H9 (cell line): ENCODE measurements around the gene IGSF5. TPM values are rescaled to one million over a fixed set of nuclear protein-coding genes. Genes with fewer than 3 reads are reported as not detected.

Experiments used
- DNase-seq: peaks from one replicate; pipeline ENCODE4 v3.0.0-alpha.2; 2017
- H2AFZ ChIP-seq: one replicate; pipeline ENCODE4 v1.6.1; 2013; ENCODE audit warnings: mild to moderate bottlenecking, low read length, control low read depth, moderate library complexity
- H2AK5ac ChIP-seq: 2 replicates; pipeline ENCODE4 v1.6.1; 2013; ENCODE audit warnings: low read length, control low read depth, mixed read lengths; ENCODE audit not compliant: insufficient read length
- H2BK120ac ChIP-seq: one replicate; pipeline ENCODE4 v1.6.1; 2013; ENCODE audit warnings: low read depth, mild to moderate bottlenecking, low read length, control low read depth, inconsistent platforms; ENCODE audit not compliant: poor library complexity, severe bottlenecking
- H2BK12ac ChIP-seq: 2 replicates; pipeline ENCODE4 v1.6.1; 2013; ENCODE audit warnings: low read length, control low read depth, mixed read lengths, low read depth; ENCODE audit not compliant: insufficient read length
- H2BK15ac ChIP-seq: 2 replicates; pipeline ENCODE4 v1.6.1; 2013; ENCODE audit warnings: low read depth, low read length, control low read depth
- H2BK20ac ChIP-seq: one replicate; pipeline ENCODE4 v1.6.1; 2013; ENCODE audit warnings: low read depth, mild to moderate bottlenecking, low read length, control low read depth, inconsistent platforms; ENCODE audit not compliant: poor library complexity, severe bottlenecking
- H2BK5ac ChIP-seq: 2 replicates; pipeline ENCODE4 v1.6.1; 2013; ENCODE audit warnings: low read length, control low read depth, mixed read lengths; ENCODE audit not compliant: insufficient read length
- H3K14ac ChIP-seq: 2 replicates; pipeline ENCODE4 v1.6.1; 2013; ENCODE audit warnings: low read length, control low read depth; ENCODE audit not compliant: insufficient read depth
- H3K18ac ChIP-seq: 2 replicates; pipeline ENCODE4 v1.6.1; 2013; ENCODE audit warnings: low read depth, mild to moderate bottlenecking, mixed read lengths, low read length, control low read depth; ENCODE audit not compliant: insufficient read length
- H3K23ac ChIP-seq: 2 replicates; pipeline ENCODE4 v1.6.1; 2013; ENCODE audit warnings: low read length, control low read depth, mixed read lengths, low read depth; ENCODE audit not compliant: insufficient read length
- H3K23me2 ChIP-seq: 2 replicates; pipeline ENCODE4 v1.6.1; 2013; ENCODE audit warnings: low read depth, mild to moderate bottlenecking, mixed read lengths, low read length, control low read depth; ENCODE audit not compliant: insufficient read length, poor library complexity, severe bottlenecking
- H3K27ac ChIP-seq: 2 replicates; pipeline ENCODE4 v1.5.1; 2013; ENCODE audit warnings: low read length, control low read depth, mixed read lengths, low read depth; ENCODE audit not compliant: insufficient read length
- H3K27me3 ChIP-seq: 2 replicates; pipeline ENCODE4 v1.6.1; 2013; ENCODE audit warnings: low read length, control low read depth, inconsistent platforms; ENCODE audit not compliant: insufficient read depth
- H3K4ac ChIP-seq: 2 replicates; pipeline ENCODE4 v1.6.1; 2013; ENCODE audit warnings: low read depth, mild to moderate bottlenecking, control low read depth, inconsistent platforms, low read length, moderate library complexity
- H3K4me1 ChIP-seq: 2 replicates; pipeline ENCODE4 v1.6.1; 2013; ENCODE audit warnings: low read length, control low read depth, inconsistent platforms; ENCODE audit not compliant: insufficient read depth
- H3K4me2 ChIP-seq: 2 replicates; pipeline ENCODE4 v1.6.1; 2013; ENCODE audit warnings: low read length, control low read depth, mixed read lengths; ENCODE audit not compliant: insufficient read length, insufficient read depth
- H3K56ac ChIP-seq: 2 replicates; pipeline ENCODE4 v1.6.1; 2013; ENCODE audit warnings: low read depth, mild to moderate bottlenecking, mixed read lengths, low read length, control low read depth; ENCODE audit not compliant: insufficient read length
- H3K79me1 ChIP-seq: 2 replicates; pipeline ENCODE4 v1.6.1; 2013; ENCODE audit warnings: low read depth, mild to moderate bottlenecking, moderate library complexity, low read length, control low read depth, inconsistent platforms; ENCODE audit not compliant: insufficient read depth, poor library complexity, severe bottlenecking
- H3K79me2 ChIP-seq: 2 replicates; pipeline ENCODE4 v1.6.1; 2013; ENCODE audit warnings: low read length, control low read depth, inconsistent platforms; ENCODE audit not compliant: insufficient read depth
- H3K9ac ChIP-seq: 2 replicates; pipeline ENCODE4 v1.6.1; 2013; ENCODE audit warnings: low read length, control low read depth, mixed read lengths; ENCODE audit not compliant: insufficient read length; ENCODE audit errors: extremely low read depth
- H3K9me3 ChIP-seq: one replicate; pipeline ENCODE4 v1.6.1; 2013; ENCODE audit warnings: low read depth, low read length, inconsistent platforms; ENCODE audit not compliant: control insufficient read depth
- H3T11ph ChIP-seq: one replicate; pipeline ENCODE4 v1.6.1; 2013; ENCODE audit warnings: mild to moderate bottlenecking, low read length, control low read depth, inconsistent platforms
- H4K20me1 ChIP-seq: one replicate; pipeline ENCODE4 v1.6.1; 2013; ENCODE audit not compliant: control insufficient read depth, insufficient read length, insufficient read depth
- H4K5ac ChIP-seq: 2 replicates; pipeline ENCODE4 v1.6.1; 2013; ENCODE audit warnings: low read depth, mild to moderate bottlenecking, mixed read lengths, low read length, control low read depth; ENCODE audit not compliant: insufficient read length
- H4K8ac ChIP-seq: replicated peaks from 2 replicates; pipeline ENCODE4 v1.6.1; 2013; ENCODE audit warnings: low read length, control low read depth, mixed read lengths, low read depth; ENCODE audit not compliant: insufficient read length
- H4K91ac ChIP-seq: 2 replicates; pipeline ENCODE4 v1.6.1; 2013; ENCODE audit warnings: low read depth, mild to moderate bottlenecking, moderate library complexity, mixed read lengths, low read length, control low read depth; ENCODE audit not compliant: insufficient read length
- H3K27ac Mint-ChIP-seq, 3 experiments: 2 replicates in 2 of 3; 3 replicates in 1 of 3; pipeline ENCODE4 v1.8.0; 2020 to 2021; ENCODE audit warnings: mixed read lengths in 3 of 3, mild to moderate bottlenecking in 1 of 3, moderate library complexity in 1 of 3
- H3K27me3 Mint-ChIP-seq: 2 replicates; pipeline ENCODE4 v1.8.0; 2021; ENCODE audit warnings: low read depth, mild to moderate bottlenecking, moderate library complexity, mixed read lengths
- H3K36me3 Mint-ChIP-seq, 3 experiments: 2 replicates in 2 of 3; 3 replicates in 1 of 3; pipeline ENCODE4 v1.8.0; 2020 to 2021; ENCODE audit warnings: low read depth in 3 of 3, mixed read lengths in 3 of 3; ENCODE audit not compliant: insufficient read depth in 1 of 3
- H3K4me1 Mint-ChIP-seq, 2 experiments: 2 replicates each; pipeline ENCODE4 v1.8.0; 2020; ENCODE audit warnings: mixed read lengths in 2 of 2
- H3K4me3 Mint-ChIP-seq, 2 experiments: 2 replicates in 1 of 2; 3 replicates in 1 of 2; pipeline ENCODE4 v1.8.0; 2020 to 2021; ENCODE audit warnings: mild to moderate bottlenecking in 2 of 2, mixed read lengths in 2 of 2, moderate library complexity in 1 of 2
- H3K9me3 Mint-ChIP-seq, 2 experiments: 2 replicates in 1 of 2; 3 replicates in 1 of 2; pipeline ENCODE4 v1.8.0; 2020; ENCODE audit warnings: mild to moderate bottlenecking in 2 of 2, mixed read lengths in 2 of 2, moderate library complexity in 1 of 2
- WGBS: extraction: QIAGEN DNeasy Blood & Tissue Kit; methylation state at CpG from one replicate; pipeline ENCODE4 v1.1.7; 2013; ENCODE audit warnings: missing lambda C conversion rate, low lambda C conversion rate, mixed read lengths; ENCODE audit not compliant: insufficient read length; ENCODE audit errors: extremely low coverage; 5-methylcytosine and 5-hydroxymethylcytosine counted together
- total RNA-seq: library from RNA; stranded (reverse); gene quantifications from 2 replicates; pipeline ENCODE4 v1.2.1, GENCODE V29; 2021
- TF ChIP-seq, protein P1 (sequence below): fragments of 200-600 bp; sonication (generic); conservative IDR thresholded peaks from 3 replicates; pipeline ENCODE4 v1.8.0; 2021; ENCODE audit warnings: antibody characterized with exemption, mild to moderate bottlenecking

Gene IGSF5
- total RNA-seq, 1 experiment from 2014 or later = 2.1 TPM

DNA sequence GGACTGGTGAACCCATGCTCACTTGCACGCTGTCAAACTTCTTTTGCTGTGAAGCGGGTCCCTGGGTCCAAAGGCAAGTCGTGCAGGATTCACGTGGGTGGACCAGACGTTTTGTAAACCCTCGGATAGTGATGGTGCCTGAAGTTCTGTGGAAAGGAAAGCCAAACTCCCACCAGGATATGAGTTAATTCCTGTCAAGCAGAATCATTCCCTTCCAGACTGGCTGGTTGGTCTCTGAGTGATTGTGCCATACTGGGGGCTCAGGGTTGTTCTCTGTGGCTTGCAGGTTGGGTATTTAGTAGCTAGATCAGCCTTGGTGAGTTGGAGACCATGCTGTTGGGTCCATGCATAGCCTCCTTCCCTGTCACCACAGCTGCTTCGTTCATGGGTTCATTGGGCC is 32.7 kb upstream of the IGSF5 start:
- Histone ChIP-seq H3T11ph (no peak overlapping the region), H3K79me1 (no peaks in the 10 kb centered on the region), H2BK12ac (no peak overlapping the region), H3K14ac (no peak overlapping the region), H3K18ac (no peak overlapping the region), H3K4me2 (no peak overlapping the region), H2BK20ac (no peak overlapping the region), H2AK5ac (no peak overlapping the region), H2BK5ac (no peak overlapping the region), H3K23ac (no peak overlapping the region), H3K79me2 (no peaks in the 10 kb centered on the region), H4K5ac (no peak overlapping the region), H3K4me1 (peaks cover 4% of the 10 kb centered on the region), H4K20me1 (no peaks in the 10 kb centered on the region), H2AFZ (no peak overlapping the region), H2BK120ac (no peak overlapping the region), H3K4ac (no peak overlapping the region), H3K9me3 (no peaks in the 10 kb centered on the region), H4K91ac (no peak overlapping the region), H2BK15ac (no peak overlapping the region), H3K9ac (no peak overlapping the region), H4K8ac (no peak overlapping the region), H3K27me3 (no peaks in the 10 kb centered on the region), H3K23me2 (no peaks in the 10 kb centered on the region), H3K27ac (no peak overlapping the region), H3K56ac (no peak overlapping the region)
- no peak overlapping the region; a peak in 1 of 7 replicates for H3K27ac Mint-ChIP-seq
- no peaks in the 10 kb centered on the region; a peak in 1 of 5 replicates for H3K9me3 Mint-ChIP-seq
- DNase-seq = no peak
- no peak overlapping the region for H3K4me3 Mint-ChIP-seq
- TF ChIP-seq, protein P1, sequence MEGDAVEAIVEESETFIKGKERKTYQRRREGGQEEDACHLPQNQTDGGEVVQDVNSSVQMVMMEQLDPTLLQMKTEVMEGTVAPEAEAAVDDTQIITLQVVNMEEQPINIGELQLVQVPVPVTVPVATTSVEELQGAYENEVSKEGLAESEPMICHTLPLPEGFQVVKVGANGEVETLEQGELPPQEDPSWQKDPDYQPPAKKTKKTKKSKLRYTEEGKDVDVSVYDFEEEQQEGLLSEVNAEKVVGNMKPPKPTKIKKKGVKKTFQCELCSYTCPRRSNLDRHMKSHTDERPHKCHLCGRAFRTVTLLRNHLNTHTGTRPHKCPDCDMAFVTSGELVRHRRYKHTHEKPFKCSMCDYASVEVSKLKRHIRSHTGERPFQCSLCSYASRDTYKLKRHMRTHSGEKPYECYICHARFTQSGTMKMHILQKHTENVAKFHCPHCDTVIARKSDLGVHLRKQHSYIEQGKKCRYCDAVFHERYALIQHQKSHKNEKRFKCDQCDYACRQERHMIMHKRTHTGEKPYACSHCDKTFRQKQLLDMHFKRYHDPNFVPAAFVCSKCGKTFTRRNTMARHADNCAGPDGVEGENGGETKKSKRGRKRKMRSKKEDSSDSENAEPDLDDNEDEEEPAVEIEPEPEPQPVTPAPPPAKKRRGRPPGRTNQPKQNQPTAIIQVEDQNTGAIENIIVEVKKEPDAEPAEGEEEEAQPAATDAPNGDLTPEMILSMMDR = no peak
- H3K27me3 Mint-ChIP-seq = no peaks in the 10 kb centered on the region
- peaks cover 20 to 36% of the 10 kb centered on the region in 2 experiments for H3K4me1 Mint-ChIP-seq
- peaks cover 0 to 25% (median 10%) of the 10 kb centered on the region in 3 experiments; a peak in 5 of 7 replicates for H3K36me3 Mint-ChIP-seq
- no CpG with 5 or more reads among the region's 7 CpGs for WGBS
